H1 (cell line): ENCODE data around the gene PRG3. TPM values are rescaled to one million over a fixed set of nuclear protein-coding genes. Genes with fewer than 3 reads are reported as not detected.

ENCODE experiments used
- CTCF ChIA-PET: fragments of 300-600 bp; sonication (Branson Sonifier 250); formaldehyde crosslinking; loops from one replicate; lab custom pipeline; 2021; ENCODE audit not compliant: partially characterized antibody; lab: Charles Lee
- POLR2A ChIA-PET: fragments of 300-600 bp; sonication (Branson Sonifier 250); formaldehyde crosslinking; loops from one replicate; lab custom pipeline; 2021; ENCODE audit warnings: inconsistent platforms; ENCODE audit not compliant: partially characterized antibody; lab: Charles Lee
- DNase-seq, 2 experiments: peaks; one replicate each; pipeline versions ENCODE4 v3.0.0 to v3.0.0-alpha.2; 2010 to 2022; ENCODE audit warnings: low spot score in 2 of 2, low read depth in 1 of 2, mixed read lengths in 1 of 2
- FAIRE-seq: peaks from 2 replicates; lab custom pipeline; 2011; peaks lifted over from hg19 to GRCh38; lab: Jason Lieb, UNC
- H2AFZ ChIP-seq: 2 replicates; pipeline ENCODE4 v1.8.1; 2012; ENCODE audit warnings: low read length, inconsistent platforms
- H2AK5ac ChIP-seq: 2 replicates; pipeline ENCODE4 v1.6.1; 2013; ENCODE audit warnings: low read depth, low read length
- H2BK120ac ChIP-seq: replicated peaks from 2 replicates; pipeline ENCODE3; 2013; ENCODE audit warnings: low read depth, low read length, inconsistent platforms
- H2BK12ac ChIP-seq: 2 replicates; pipeline ENCODE4 v1.6.1; 2013; ENCODE audit warnings: low read depth, low read length
- H2BK15ac ChIP-seq: 2 replicates; pipeline ENCODE4 v1.6.1; 2013; ENCODE audit warnings: low read length
- H2BK20ac ChIP-seq: 2 replicates; pipeline ENCODE4 v1.6.1; 2013; ENCODE audit warnings: low read length
- H2BK5ac ChIP-seq: 2 replicates; pipeline ENCODE4 v1.6.1; 2013; ENCODE audit warnings: low read depth, low read length
- H3K14ac ChIP-seq: 2 replicates; pipeline ENCODE4 v1.6.1; 2013; ENCODE audit warnings: inconsistent platforms; ENCODE audit not compliant: insufficient read length
- H3K18ac ChIP-seq: 2 replicates; pipeline ENCODE4 v1.6.1; 2013; ENCODE audit warnings: low read length; ENCODE audit errors: extremely low read depth
- H3K23ac ChIP-seq: 2 replicates; pipeline ENCODE4 v1.6.1; 2013; ENCODE audit warnings: inconsistent platforms; ENCODE audit not compliant: insufficient read length
- H3K23me2 ChIP-seq: 2 replicates; pipeline ENCODE4 v1.6.1; 2013; ENCODE audit warnings: low read depth, low read length
- H3K27ac ChIP-seq: 2 replicates; pipeline ENCODE4 v1.6.1; 2011; ENCODE audit warnings: low read depth, low read length, inconsistent platforms
- H3K27me3 ChIP-seq, 4 experiments: replicated peaks in 1 of 4; 1 replicate in 1 of 4; 2 replicates in 3 of 4; pipeline versions ENCODE4 v1.6.1 to v1.8.1; 2011 to 2013; ENCODE audit warnings: low read length in 3 of 4, mild to moderate bottlenecking in 3 of 4, inconsistent platforms in 2 of 4, mixed read lengths in 2 of 4, moderate library complexity in 1 of 4; ENCODE audit not compliant: control insufficient read depth in 3 of 4, insufficient read depth in 3 of 4; ENCODE audit errors: extremely low read depth in 1 of 4
- H3K36me3 ChIP-seq, 4 experiments: 2 replicates each; pipeline versions ENCODE4 v1.6.1 to v1.8.1; 2011 to 2013; ENCODE audit warnings: mild to moderate bottlenecking in 4 of 4, low read length in 3 of 4, moderate library complexity in 2 of 4, control low read depth in 1 of 4, inconsistent platforms in 1 of 4; ENCODE audit not compliant: insufficient read depth in 4 of 4, control insufficient read depth in 2 of 4
- H3K4ac ChIP-seq: replicated peaks from 2 replicates; pipeline ENCODE3; 2013; ENCODE audit warnings: low read length, low read depth, mixed read lengths, inconsistent platforms; ENCODE audit not compliant: insufficient read length
- H3K4me1 ChIP-seq, 4 experiments: replicated peaks in 1 of 4; 1 replicate in 1 of 4; 2 replicates in 3 of 4; pipeline versions ENCODE4 v1.6.1 to v1.8.1; 2011 to 2013; ENCODE audit warnings: low read length in 3 of 4, inconsistent platforms in 2 of 4, mixed read lengths in 1 of 4; ENCODE audit not compliant: insufficient read depth in 4 of 4, control insufficient read depth in 3 of 4
- H3K4me2 ChIP-seq, 2 experiments: 2 replicates each; pipeline versions ENCODE4 v1.6.1 to v1.8.1; 2011 to 2013; ENCODE audit warnings: low read depth in 2 of 2, low read length in 2 of 2, control low read depth in 1 of 2, inconsistent platforms in 1 of 2, mild to moderate bottlenecking in 1 of 2; ENCODE audit not compliant: insufficient read depth in 1 of 2
- H3K4me3 ChIP-seq, 4 experiments: fragments of 200-600, 300-600 bp in 1 of 4; sonication (generic), shearing (Covaris generic), sonication (Bioruptor Twin) in 1 of 4; 2 replicates each; pipeline versions ENCODE4 v1.5.1 to v1.8.1; 2011 to 2016; ENCODE audit warnings: low read length in 4 of 4, low read depth in 3 of 4, control low read depth in 2 of 4, inconsistent platforms in 2 of 4, mild to moderate bottlenecking in 2 of 4, mixed read lengths in 1 of 4, moderate library complexity in 1 of 4; ENCODE audit not compliant: insufficient read depth in 2 of 4; ENCODE audit errors: extremely low read depth in 1 of 4
- H3K56ac ChIP-seq: replicated peaks from 2 replicates; pipeline ENCODE3; 2013; ENCODE audit warnings: low read depth, mild to moderate bottlenecking, mixed read lengths, low read length, inconsistent platforms; ENCODE audit not compliant: insufficient read length
- H3K79me1 ChIP-seq: 2 replicates; pipeline ENCODE4 v1.6.1; 2013; ENCODE audit warnings: low read depth, low read length, control low read depth
- H3K79me2 ChIP-seq, 2 experiments: 2 replicates each; pipeline versions ENCODE4 v1.6.1 to v1.8.1; 2012 to 2013; ENCODE audit warnings: low read length in 2 of 2, mild to moderate bottlenecking in 2 of 2, inconsistent platforms in 1 of 2; ENCODE audit not compliant: insufficient read depth in 2 of 2, control insufficient read depth in 1 of 2
- H3K9ac ChIP-seq, 4 experiments: replicated peaks in 1 of 4; 1 replicate in 1 of 4; 2 replicates in 3 of 4; pipeline versions ENCODE4 v1.6.1 to v1.8.1; 2011 to 2013; ENCODE audit warnings: low read depth in 3 of 4, low read length in 3 of 4, control low read depth in 2 of 4, mild to moderate bottlenecking in 2 of 4, moderate library complexity in 2 of 4, inconsistent platforms in 1 of 4; ENCODE audit errors: extremely low read depth in 1 of 4
- H3K9me3 ChIP-seq, 2 experiments: 2 replicates each; pipeline versions ENCODE4 v1.6.1 to v1.8.1; 2012 to 2013; ENCODE audit warnings: mild to moderate bottlenecking in 2 of 2, moderate library complexity in 2 of 2, control low read depth in 1 of 2, inconsistent platforms in 1 of 2, low read depth in 1 of 2, low read length in 1 of 2, mixed read lengths in 1 of 2; ENCODE audit not compliant: insufficient read depth in 2 of 2
- H4K20me1 ChIP-seq, 2 experiments: replicated peaks in 1 of 2; 2 replicates each; pipeline versions ENCODE3 to v1.8.1; 2011 to 2013; ENCODE audit warnings: inconsistent platforms in 2 of 2, low read length in 2 of 2, mild to moderate bottlenecking in 1 of 2; ENCODE audit not compliant: insufficient read depth in 2 of 2, control insufficient read depth in 1 of 2
- H4K5ac ChIP-seq: 2 replicates; pipeline ENCODE4 v1.6.1; 2013; ENCODE audit warnings: low read length, low read depth, mixed read lengths, inconsistent platforms; ENCODE audit not compliant: insufficient read length
- H4K8ac ChIP-seq: 2 replicates; pipeline ENCODE4 v1.8.0; 2013; ENCODE audit warnings: mild to moderate bottlenecking, moderate library complexity, low read length, inconsistent platforms; ENCODE audit not compliant: insufficient read depth; ENCODE audit errors: extremely low read depth
- H4K91ac ChIP-seq: replicated peaks from 2 replicates; pipeline ENCODE3; 2013; ENCODE audit warnings: low read length, mixed read lengths, inconsistent platforms; ENCODE audit not compliant: insufficient read length
- EGR1 ChIP-seq: IDR thresholded peaks from 2 replicates; pipeline ENCODE4 v1.6.1; 2011; ENCODE audit warnings: low read depth, low read length, borderline replicate concordance
- NRF1 ChIP-seq: IDR thresholded peaks from 2 replicates; pipeline ENCODE4 v1.6.1; 2011; ENCODE audit warnings: mild to moderate bottlenecking, low read depth, low read length, improper control_type of control experiment
- WGBS, 2 experiments: shearing (Covaris generic) in 1 of 2; methylation state at CpG; one replicate each; pipeline versions ENCODE4 v1.1.6 to v1.1.7; 2013 to 2015; ENCODE audit warnings: low lambda C conversion rate in 2 of 2, mixed read lengths in 2 of 2, inconsistent platforms in 1 of 2, low coverage in 1 of 2, missing lambda C conversion rate in 1 of 2; ENCODE audit not compliant: insufficient replicate concordance in 2 of 2, insufficient coverage in 1 of 2, insufficient read length in 1 of 2; ENCODE audit errors: extremely low coverage in 1 of 2, missing lambda C conversion rate in 1 of 2; 5-methylcytosine and 5-hydroxymethylcytosine counted together
- polyA plus RNA-seq, 7 experiments: library from polyadenylated mRNA; depleted of rRNA in 3 of 7; stranded (reverse) in 5 of 7; unstranded in 2 of 7; fragments of >200 nt in 5 of 7; fragments of 200-250 nt in 2 of 7; gene quantifications; 1 replicate in 5 of 7; 2 replicates in 1 of 7; 4 replicates in 1 of 7; pipeline versions ENCODE4 v1.2.1 to v1.2.3, GENCODE V29; 2011 to 2013; ENCODE audit warnings: missing spikeins in 2 of 7, mixed read lengths in 2 of 7
- total RNA-seq: library from RNA; stranded (reverse); fragmentation: NEBNext Ultra II Directional; extraction: Animal tissue kit (Norgen Biotek cat#: 25700); gene quantifications from 2 replicates; pipeline ENCODE4 v1.2.1, GENCODE V29; 2021
- TF ChIP-seq, protein P1 (sequence below), 3 experiments: IDR thresholded peaks; 1 replicate in 2 of 3; 2 replicates in 1 of 3; pipeline versions ENCODE4 v1.5.1 to v1.6.1; 2011; ENCODE audit warnings: low read length in 3 of 3, mild to moderate bottlenecking in 3 of 3, inconsistent platforms in 2 of 3, low read depth in 1 of 3, moderate library complexity in 1 of 3; ENCODE audit not compliant: insufficient read depth in 1 of 3; ENCODE audit errors: control extremely low read depth in 1 of 3

The PRG3 gene
- total and polyA plus RNA-seq, 2 of the 8 experiments (the other 6 are each of a cell fraction or from before 2014, with no cell fraction given): not detected

DNA sequence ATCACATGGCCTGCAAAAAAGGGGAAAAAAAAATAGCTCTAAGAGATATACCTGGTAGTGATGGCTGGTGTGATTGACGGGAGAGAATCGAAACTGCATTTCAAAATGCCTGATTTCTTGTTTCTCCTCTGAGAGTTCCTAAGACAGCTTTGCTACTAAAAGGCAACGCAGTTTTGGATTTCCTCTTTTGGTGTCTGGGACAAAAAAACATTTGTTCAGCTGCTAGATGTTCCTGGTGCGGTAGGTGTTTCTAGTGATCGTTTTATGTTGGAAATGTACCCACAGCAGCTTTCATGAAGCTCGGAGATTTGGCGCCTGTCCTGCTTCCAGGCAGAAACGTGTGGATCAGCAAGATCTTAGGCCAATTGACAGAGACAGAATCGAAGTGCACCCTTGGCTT, 24.7 kb downstream of the PRG3 start:
- Histone ChIP-seq H4K5ac (no peak overlapping the region), H3K79me1 (no peaks in the 10 kb centered on the region), H4K91ac (no peak overlapping the region), H3K4me3 (no peak overlapping the region), H3K27ac (no peak overlapping the region), H2BK12ac (no peak overlapping the region), H2BK5ac (no peak overlapping the region), H2AFZ (no peak overlapping the region), H2BK20ac (no peak overlapping the region), H3K27me3 (no peaks in the 10 kb centered on the region; a peak in 1 of 7 replicates), H2BK120ac (no peak overlapping the region), H3K23me2 (no peaks in the 10 kb centered on the region; the same call in 1 of the 2 replicates), H3K36me3 (no peaks in the 10 kb centered on the region), H3K4ac (no peak overlapping the region), H4K20me1 (no peaks in the 10 kb centered on the region), H3K18ac (no peak overlapping the region), H3K9ac (no peak overlapping the region), H4K8ac (no peak overlapping the region), H3K4me1 (peaks cover 0 to 6% (median 3%) of the 10 kb centered on the region in 4 experiments; a peak in 4 of 7 replicates), H3K9me3 (no peaks in the 10 kb centered on the region), H3K79me2 (no peaks in the 10 kb centered on the region), H3K23ac (no peak overlapping the region), H2BK15ac (no peak overlapping the region), H3K14ac (no peak overlapping the region), H3K4me2 (no peak overlapping the region), H2AK5ac (no peak overlapping the region), H3K56ac (no peak overlapping the region)
- CTCF ChIA-PET: interaction anchor here (1.0 to 2.7 kb wide), 5 partner anchors 11 to 170 kb away, joined by 4 to 13 read pairs (median 5); no protein-coding TSS in a partner anchor
- DNase-seq (no peak), FAIRE-seq (no peak)
- TF ChIP-seq, protein P1, sequence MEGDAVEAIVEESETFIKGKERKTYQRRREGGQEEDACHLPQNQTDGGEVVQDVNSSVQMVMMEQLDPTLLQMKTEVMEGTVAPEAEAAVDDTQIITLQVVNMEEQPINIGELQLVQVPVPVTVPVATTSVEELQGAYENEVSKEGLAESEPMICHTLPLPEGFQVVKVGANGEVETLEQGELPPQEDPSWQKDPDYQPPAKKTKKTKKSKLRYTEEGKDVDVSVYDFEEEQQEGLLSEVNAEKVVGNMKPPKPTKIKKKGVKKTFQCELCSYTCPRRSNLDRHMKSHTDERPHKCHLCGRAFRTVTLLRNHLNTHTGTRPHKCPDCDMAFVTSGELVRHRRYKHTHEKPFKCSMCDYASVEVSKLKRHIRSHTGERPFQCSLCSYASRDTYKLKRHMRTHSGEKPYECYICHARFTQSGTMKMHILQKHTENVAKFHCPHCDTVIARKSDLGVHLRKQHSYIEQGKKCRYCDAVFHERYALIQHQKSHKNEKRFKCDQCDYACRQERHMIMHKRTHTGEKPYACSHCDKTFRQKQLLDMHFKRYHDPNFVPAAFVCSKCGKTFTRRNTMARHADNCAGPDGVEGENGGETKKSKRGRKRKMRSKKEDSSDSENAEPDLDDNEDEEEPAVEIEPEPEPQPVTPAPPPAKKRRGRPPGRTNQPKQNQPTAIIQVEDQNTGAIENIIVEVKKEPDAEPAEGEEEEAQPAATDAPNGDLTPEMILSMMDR (IDR thresholded peaks at IDR 0.05; ENCODE audit: control extremely low read depth in 1 of 3, insufficient read depth in 1 of 3, low read depth in 1 of 3, low read length in 3 of 3): no peak
- TF ChIP-seq NRF1: no peak
- TF ChIP-seq EGR1: no peak
- POLR2A ChIA-PET: no interaction called here
- 87% methylated on average over 9 of the region's 9 CpGs; no CpG with 5 or more reads in 1 of the 2 experiments for WGBS, 2 experiments
